Activated T-helper 1 cell treated with anti-CD3 and anti-CD28 coated beads, Interleukin-2, amount 50 U/mL, for 16 hours (primary cell): ENCODE data around the gene HOXD10.

ENCODE experiments used
- DNase-seq, 2 donors: peaks; one replicate each; pipeline ENCODE4 v3.0.0-alpha.2; 2020; ENCODE audit warnings: low read depth in 1 of 2, low spot score in 1 of 2

Gene HOXD10

DNA sequence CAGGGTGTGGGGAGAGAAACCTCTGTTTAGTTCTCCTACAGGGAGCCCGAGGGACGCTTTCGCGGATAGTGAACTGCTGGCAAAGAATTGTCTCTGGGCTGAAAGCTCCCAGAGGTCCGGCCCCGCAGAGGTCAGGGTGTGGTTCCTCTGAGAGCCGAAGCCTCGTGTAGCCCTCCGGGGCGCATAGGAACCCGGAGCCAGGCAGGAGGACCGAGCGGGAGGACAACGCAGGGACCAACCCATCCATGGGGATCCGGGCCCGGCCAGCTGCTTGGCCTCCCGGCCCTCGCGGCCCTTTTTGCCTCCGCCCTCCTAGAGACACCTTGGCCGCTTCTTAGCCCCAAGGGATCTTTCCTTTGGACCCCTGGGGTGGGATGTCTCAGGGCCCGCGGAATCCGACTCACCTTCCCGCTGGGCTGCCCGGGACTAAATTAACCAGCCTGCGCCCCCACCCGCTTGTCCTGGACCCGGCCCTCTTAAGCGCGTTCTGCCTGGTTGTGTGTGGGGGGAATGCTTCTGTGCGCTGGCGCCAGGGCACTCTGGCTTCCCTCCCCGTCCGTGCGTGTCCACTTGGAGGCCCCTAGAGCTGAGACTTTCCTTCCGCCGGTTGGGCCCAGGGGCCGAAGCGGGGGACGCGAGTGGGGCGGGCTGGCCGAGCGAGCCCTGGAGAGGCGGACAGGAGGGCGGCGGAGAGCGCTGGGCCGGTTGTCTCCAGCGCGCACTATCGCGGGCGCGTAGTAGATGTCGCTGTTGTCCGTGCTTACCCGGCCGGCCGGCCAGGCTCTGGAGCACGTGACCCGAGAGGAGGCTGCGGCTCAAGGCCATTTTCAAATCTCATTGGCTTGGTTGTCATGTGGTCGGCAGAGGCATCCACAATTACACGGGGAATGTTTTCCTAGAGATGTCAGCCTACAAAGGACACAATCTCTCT, at the start of gene HOXD10:
TSS of gene HOXD10 (plus strand) at position 896 of the 931 bp plus-strand sequence. CDS start 56 bp downstream, outside the sequence.
- no peak for DNase-seq

DNA sequence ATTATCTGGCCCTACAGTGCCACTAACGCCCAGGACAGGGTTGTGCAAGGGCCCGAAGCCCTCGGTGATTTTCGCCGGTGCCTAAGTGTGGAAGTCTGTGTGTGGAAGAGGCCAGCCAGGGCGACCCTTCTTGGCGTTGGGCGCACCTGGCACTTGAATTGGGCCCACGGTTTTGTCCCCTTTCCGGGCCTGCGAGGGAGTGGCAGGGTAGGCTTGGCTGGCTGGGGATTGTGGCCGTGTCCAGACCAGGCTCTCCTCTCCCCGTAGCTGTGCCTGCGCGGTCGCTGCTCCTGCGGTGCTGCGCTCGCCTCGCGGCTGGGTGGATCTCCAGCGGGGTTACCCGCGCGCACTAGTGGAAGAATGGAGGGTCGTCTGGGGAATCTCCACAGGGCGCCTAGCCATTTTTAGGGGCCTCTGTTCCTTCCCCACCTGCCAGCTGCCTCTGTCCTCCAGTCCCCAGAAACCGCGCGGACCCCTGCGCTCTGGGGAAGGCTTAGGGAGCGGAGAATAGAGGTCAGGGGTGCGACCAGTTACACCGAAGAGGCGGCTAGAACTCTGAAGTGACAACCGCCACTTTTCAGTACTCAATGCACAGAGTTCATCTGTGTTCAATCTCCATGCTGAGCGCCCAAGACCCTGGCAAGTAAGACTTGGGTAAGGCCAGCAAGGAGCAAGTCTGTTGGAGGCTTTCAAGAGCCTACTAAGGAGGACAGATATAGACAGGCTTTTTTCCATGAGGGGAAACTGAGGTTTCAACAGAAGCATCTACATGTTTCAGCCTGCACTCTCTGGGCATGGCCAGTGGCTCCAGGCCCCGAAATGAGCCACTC, 48.8 kb upstream of the HOXD10 start:
- no peak for DNase-seq

- no peak for DNase-seq
These were observed 48.2 kb upstream of the HOXD10 start for GRCh38 chr2:176068419-176068832.

GRCh38 chr2:176071330-176072291, 45.0 kb upstream of the HOXD10 start:
- DNase-seq: no peak

GRCh38 chr2:176072292-176072669, 44.3 kb upstream of the HOXD10 start:
- no peak for DNase-seq

- no peak for DNase-seq
These were observed 43.4 kb upstream of the HOXD10 start for GRCh38 chr2:176072951-176073904.

DNA sequence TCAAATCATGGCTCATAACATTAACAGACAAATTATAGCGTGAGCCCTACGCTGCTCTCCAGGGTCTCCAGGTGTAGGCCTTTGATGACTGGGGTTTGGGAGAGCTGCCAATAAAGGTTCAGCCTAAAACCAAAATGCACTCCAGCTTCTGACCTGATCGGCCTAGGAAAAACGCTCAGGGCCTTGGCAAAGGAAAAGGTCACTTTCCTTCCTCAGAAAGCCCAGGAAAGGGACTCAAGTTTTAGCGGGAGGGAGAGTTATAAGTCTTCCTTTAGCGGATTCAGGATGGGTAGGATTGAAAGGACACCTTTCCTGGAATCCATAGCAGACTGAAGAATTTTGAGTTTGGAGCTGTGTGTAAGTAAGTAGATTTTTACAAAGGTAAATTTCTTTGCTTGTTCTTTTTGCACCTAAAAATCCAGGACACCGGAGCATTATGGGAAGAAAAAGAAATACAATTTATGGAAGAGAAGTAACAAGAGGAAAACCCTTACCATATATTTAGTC, 41.6 kb upstream of the HOXD10 start:
- no peak for DNase-seq

DNA sequence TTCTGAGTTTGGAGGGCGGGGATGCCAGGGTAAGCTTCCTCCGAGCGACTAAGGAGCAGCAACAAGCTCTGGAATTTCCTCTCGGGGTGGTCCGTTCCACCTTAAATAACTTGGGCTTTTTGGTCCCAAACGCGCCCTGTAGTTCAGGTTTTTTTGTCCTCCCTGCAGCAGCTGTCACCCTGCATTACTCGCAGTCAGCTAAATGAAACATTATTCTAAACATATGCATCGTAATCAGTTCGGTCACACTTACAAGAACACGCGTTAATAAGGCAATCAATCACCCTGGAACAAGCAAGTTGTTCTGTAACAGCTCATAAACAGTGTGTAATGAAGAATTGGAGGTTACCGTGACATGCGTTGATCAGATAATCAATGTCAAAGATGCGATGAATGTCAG, 41.1 kb upstream of the HOXD10 start:
- DNase-seq: no peak

DNA sequence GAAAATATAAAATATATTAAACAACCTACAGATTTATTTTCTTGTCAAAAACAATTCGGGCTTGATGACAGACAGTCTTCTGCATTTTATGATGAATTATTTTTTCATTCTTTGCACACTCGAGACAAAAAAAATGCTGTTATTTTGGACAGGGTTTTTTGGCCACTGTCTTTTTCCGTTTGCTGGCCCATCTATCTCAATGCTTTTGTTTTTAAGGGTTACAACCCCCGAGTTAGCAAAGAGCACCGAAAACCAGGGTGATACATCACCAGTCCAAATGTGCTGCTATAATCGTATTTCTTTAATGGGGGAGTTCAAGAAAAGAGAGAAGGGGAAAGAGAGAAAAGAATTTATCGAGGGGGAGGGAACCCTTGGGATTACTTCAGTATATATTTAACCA, 40.5 kb upstream of the HOXD10 start:
- no peak for DNase-seq

GRCh38 chr2:176076796-176077195, 39.8 kb upstream of the HOXD10 start:
- DNase-seq: no peak

DNA sequence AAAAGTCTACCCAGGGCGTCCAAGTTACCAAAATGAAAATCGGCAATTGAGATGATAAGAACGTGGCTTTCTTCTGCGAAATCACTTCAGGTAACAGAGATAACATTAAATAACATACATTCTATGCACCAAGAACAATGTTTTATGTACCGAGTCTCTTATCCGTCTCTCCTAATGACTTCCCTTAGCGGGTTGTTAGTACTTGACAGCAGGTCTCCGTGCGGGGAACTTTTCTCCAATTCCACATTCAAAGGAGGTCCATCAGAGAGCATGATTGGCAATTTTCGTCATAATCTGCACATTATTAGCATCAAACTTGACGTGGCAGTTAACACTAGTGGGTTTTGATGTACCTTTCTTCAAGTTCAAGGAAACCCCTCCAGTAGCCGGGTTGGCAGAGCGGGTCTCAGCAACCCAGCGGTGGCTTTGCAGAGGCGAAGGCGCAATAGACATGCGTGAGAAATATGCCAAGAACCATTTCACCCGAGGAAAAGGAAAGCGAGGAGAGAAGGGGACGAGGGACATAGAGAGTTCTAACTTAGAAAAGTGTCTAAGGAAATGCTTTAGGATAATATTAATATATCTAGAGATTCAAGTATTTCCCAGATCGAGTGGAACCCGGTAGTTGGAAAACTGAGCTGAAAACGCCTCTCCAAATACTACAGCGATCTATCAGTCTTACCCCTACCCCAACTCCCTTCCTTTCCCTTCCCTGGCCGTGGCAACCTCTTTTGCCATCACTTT, 37.9 kb upstream of the HOXD10 start:
- DNase-seq: no peak

DNA sequence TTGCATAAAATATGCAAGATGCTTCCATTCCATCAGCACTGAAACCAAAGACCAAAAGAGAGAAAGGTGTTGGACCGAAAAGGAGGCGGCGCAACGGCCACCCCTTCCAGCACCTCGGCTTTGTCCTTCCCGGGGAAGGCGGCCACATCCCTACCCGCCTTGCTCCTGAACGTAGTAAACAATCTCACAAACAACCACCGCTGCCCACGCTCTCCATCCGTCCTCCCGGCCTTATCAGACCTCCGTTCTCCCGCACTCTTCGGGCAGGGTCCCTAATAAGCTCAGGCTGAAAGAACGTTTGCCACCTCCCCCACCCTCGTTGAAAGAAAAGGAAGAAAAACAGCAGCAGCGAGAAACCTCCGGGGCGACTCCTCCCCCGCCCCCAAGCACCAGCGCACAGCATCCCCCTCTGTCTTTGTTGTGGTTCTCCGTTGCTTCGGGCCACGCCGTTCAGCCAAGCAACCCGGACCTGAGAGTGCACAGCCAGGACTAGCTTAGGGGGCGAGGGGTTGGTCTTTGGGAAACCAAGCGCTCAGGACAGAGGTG, 37.2 kb upstream of the HOXD10 start:
- no peak for DNase-seq

- DNase-seq: no peak
These were observed 36.6 kb upstream of the HOXD10 start for GRCh38 chr2:176079831-176080539.

GRCh38 chr2:176080540-176081375, 35.8 kb upstream of the HOXD10 start:
- no peak for DNase-seq

DNA sequence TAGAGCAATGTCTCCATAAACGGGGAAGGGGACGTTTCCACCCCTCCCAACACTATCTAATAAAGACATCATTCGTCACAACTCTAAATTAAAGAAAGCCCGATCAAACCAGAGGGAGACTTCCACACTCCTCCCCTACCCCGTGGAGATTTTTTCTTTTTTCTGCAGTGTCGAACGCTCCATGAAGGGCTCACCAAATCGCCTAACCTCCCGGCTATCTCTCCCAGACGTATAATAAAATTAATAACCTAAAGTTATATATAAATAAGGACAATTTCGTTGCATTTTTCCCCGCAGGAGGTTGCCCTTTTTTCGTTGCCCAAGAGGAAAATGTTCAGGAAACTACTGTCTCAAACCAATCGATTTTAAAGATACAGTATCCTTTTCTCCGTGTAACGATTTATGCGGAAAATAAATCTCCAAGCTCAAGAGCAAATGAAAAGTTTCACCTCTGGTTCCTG, 35.2 kb upstream of the HOXD10 start:
- DNase-seq: no peak

GRCh38 chr2:176081837-176082524, 34.6 kb upstream of the HOXD10 start:
- DNase-seq: no peak

GRCh38 chr2:176082525-176082823, 34.1 kb upstream of the HOXD10 start:
- no peak for DNase-seq
